HEK293T (cell line): ENCODE measurements around the gene PRKAG2.

Experiments used
- CTCF ChIA-PET: fragments of 350-600 bp; formaldehyde crosslinking; extraction: SDS; loops from one replicate; lab custom pipeline; 2021; ENCODE audit warnings: antibody characterized with exemption, inconsistent platforms; lab: Yijun Ruan, JAX
- POLR2A ChIA-PET: fragments of 350-600 bp; formaldehyde crosslinking; extraction: SDS; loops from one replicate; lab custom pipeline; 2020; ENCODE audit warnings: antibody characterized with exemption, inconsistent platforms; lab: Yijun Ruan, JAX
- DNase-seq: peaks from one replicate; pipeline ENCODE4 v3.0.0; 2012; ENCODE audit warnings: mixed read lengths; ENCODE audit errors: extremely low spot score
- ARNT ChIP-seq: fragments of 450-650 bp; IDR thresholded peaks from 2 replicates; pipeline ENCODE4 v1.6.1; 2017; ENCODE audit warnings: mild to moderate bottlenecking
- BHLHE40 ChIP-seq: fragments of 450-650 bp; IDR thresholded peaks from 2 replicates; pipeline ENCODE4 v1.6.1; 2016; ENCODE audit warnings: mild to moderate bottlenecking, moderate library complexity, borderline replicate concordance
- CTBP1 ChIP-seq: fragments of 450-650 bp; IDR thresholded peaks from 2 replicates; pipeline ENCODE4 v1.6.1; 2016; ENCODE audit warnings: borderline replicate concordance
- ELF4 ChIP-seq: fragments of 450-650 bp; IDR thresholded peaks from 2 replicates; pipeline ENCODE4 v1.6.1; 2017; ENCODE audit warnings: antibody characterized with exemption
- FOXA1 ChIP-seq: fragments of 450-650 bp; IDR thresholded peaks from 2 replicates; pipeline ENCODE4 v1.6.1; 2016; ENCODE audit warnings: mild to moderate bottlenecking
- FOXK2 ChIP-seq: fragments of 450-650 bp; IDR thresholded peaks from 2 replicates; pipeline ENCODE4 v1.6.1; 2016; ENCODE audit warnings: mild to moderate bottlenecking
- FOXM1 ChIP-seq: fragments of 450-650 bp; IDR thresholded peaks from 2 replicates; pipeline ENCODE4 v1.6.1; 2017; ENCODE audit warnings: mild to moderate bottlenecking, borderline replicate concordance
- HDGF ChIP-seq: fragments of 450-650 bp; IDR thresholded peaks from 2 replicates; pipeline ENCODE4 v1.6.1; 2017; ENCODE audit warnings: antibody characterized with exemption, borderline replicate concordance
- L3MBTL2 ChIP-seq: fragments of 450-650 bp; conservative IDR thresholded peaks from 2 replicates; pipeline ENCODE4 v1.6.1; 2016; ENCODE audit warnings: mild to moderate bottlenecking
- LEF1 ChIP-seq: fragments of 450-650 bp; IDR thresholded peaks from 2 replicates; pipeline ENCODE4 v1.6.1; 2017; ENCODE audit warnings: mild to moderate bottlenecking, borderline replicate concordance
- NFRKB ChIP-seq: fragments of 450-650 bp; IDR thresholded peaks from 2 replicates; pipeline ENCODE4 v1.6.1; 2016; ENCODE audit warnings: mild to moderate bottlenecking, moderate library complexity
- SP1 ChIP-seq: fragments of 450-650 bp; IDR thresholded peaks from 2 replicates; pipeline ENCODE4 v1.6.1; 2017
- SUZ12 ChIP-seq: fragments of 450-650 bp; IDR thresholded peaks from 2 replicates; pipeline ENCODE4 v1.6.1; 2016; ENCODE audit warnings: mild to moderate bottlenecking
- TARDBP ChIP-seq: fragments of 450-650 bp; IDR thresholded peaks from 2 replicates; pipeline ENCODE4 v1.6.1; 2016
- ZNF384 ChIP-seq: fragments of 450-650 bp; IDR thresholded peaks from 2 replicates; pipeline ENCODE4 v1.6.1; 2016
- TF ChIP-seq, protein P1 (sequence below): fragments of 450-650 bp; IDR thresholded peaks from 2 replicates; pipeline ENCODE4 v1.6.1; 2016

PRKAG2 gene

DNA sequence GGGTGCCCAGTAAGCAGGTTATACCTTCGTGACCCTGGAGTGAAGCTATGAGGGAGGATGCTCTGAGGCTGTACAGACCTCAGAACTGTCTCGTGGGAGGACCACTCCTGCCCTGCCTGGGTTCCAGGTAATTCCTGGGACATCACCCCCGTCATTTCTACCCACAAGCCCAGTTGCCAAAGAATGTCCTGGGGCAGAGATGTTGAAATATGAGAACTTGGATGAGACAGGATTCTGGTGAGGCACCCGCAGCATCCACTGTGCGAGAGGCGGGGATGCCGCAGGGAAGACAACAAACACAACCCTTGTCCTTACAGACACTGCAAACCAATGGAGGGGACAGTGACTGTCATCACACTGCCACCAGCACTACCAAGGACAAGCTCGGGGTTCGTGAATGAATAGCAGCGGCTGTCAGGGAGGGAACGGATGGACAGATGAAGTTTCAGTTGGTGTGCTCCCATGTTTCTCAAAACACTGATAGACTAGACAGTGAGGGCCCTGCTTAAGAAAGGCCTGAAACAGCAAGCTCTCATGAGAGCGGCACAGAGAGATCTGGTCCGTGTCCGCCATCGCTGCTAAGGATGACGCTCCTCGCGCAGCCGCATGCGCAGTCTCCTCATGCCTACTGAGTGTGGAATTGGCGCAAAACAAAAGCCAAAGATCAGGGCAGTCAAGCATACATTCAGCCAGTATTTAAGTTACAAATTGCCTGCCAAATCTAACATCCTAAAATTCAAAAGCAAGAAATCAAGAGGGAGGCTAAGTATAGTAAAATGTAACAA is 275.2 kb downstream of the PRKAG2 start:
- DNase-seq, result no peak
- ChIA-PET CTCF (no interaction called here), POLR2A (interaction anchor here (1.4 kb wide), 1 partner anchor 31 kb away, joined by 5 read pairs; no protein-coding TSS in a partner anchor)
- TF ChIP-seq ELF4 (no peak), ARNT (no peak), SP1 (no peak), FOXM1 (no peak), NFRKB (no peak), CTBP1 (no peak), L3MBTL2 (no peak), BHLHE40 (no peak), TARDBP (no peak), FOXA1 (no peak), LEF1 (no peak), ZNF384 (no peak), FOXK2 (no peak), SUZ12 (no peak), HDGF (no peak)
- TF ChIP-seq, protein P1, sequence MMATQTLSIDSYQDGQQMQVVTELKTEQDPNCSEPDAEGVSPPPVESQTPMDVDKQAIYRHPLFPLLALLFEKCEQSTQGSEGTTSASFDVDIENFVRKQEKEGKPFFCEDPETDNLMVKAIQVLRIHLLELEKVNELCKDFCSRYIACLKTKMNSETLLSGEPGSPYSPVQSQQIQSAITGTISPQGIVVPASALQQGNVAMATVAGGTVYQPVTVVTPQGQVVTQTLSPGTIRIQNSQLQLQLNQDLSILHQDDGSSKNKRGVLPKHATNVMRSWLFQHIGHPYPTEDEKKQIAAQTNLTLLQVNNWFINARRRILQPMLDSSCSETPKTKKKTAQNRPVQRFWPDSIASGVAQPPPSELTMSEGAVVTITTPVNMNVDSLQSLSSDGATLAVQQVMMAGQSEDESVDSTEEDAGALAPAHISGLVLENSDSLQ, result no peak

DNA sequence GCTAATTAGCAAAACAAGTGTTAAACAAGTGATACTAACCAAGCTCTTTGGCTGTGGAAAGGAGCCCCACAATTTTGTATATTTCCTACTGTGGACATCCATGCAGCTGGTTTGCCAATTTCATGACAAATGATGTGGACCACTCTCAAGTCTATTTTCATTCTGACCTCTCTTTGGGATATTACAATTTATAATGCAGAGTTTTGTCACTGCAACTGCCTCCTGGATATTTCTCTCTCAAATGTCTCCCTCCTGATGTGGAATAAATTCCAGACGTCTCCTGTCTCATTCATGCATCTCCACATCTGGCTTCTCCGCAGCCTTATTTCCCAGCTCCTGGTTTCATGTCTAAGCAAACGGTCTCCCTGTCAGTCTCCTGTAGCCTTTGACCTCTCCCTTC is 276.6 kb downstream of the PRKAG2 start:
- no peak for TF ChIP-seq ZNF384
- TF ChIP-seq, protein P1, result no peak
- TF ChIP-seq BHLHE40, result no peak
- TF ChIP-seq L3MBTL2, result no peak
- no peak for TF ChIP-seq SUZ12
- TF ChIP-seq FOXA1, result no peak
- TF ChIP-seq FOXM1, result no peak
- no peak for TF ChIP-seq CTBP1
- no peak for TF ChIP-seq LEF1
- no peak for TF ChIP-seq TARDBP
- TF ChIP-seq HDGF, result no peak
- no peak for DNase-seq
- POLR2A ChIA-PET, result interaction anchor here (1.4 kb wide), 1 partner anchor 32 kb away, joined by 5 read pairs; no protein-coding TSS in a partner anchor
- CTCF ChIA-PET, result interaction anchor here (0.6 kb wide), 1 partner anchor 151 kb away, joined by 3 read pairs; no protein-coding TSS in a partner anchor

DNA sequence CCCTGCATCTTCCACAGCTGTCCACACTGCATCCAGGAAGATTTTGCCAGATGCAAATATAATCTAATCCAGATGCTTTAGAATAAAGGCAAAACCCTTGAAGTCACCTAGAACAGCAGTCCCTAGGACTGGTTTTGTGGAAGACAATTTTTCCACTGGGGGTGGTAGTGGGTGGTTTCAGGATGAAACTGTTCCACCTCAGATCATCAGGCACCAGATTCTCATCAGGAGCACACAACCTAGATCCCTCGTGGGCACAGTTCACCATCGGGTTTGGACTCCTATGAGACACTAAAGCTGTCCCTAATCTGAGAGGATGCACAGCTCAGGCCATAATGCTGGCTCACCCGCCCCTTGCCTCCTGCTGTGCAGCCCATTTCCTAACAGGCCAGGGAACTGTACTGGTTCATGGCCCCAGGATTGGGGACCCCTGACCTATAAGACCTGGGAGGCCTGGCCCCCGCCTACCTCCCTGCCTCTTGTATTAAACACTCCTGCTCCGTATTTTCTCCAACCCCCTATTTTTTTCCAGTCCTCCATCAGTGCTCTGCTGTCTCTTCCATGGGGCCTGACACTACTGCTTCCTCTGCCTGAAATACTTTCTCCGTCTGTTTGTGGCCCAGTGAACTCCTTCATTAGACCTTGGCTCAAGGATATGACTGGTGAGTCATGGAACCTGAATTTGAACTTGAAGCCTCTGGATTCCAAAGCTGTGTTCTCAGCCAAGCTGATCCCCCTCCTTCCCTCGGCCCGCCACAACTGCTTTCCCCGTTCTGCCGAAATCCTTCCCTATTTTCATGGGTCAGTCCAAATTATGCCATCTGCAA is 277.3 kb downstream of the PRKAG2 start:
- POLR2A ChIA-PET, result interaction anchor here (1.4 kb wide), 1 partner anchor 33 kb away, joined by 5 read pairs; no protein-coding TSS in a partner anchor
- no peak for DNase-seq
- TF ChIP-seq ZNF384, result no peak
- TF ChIP-seq, protein P1, result no peak
- no peak for TF ChIP-seq BHLHE40
- no peak for TF ChIP-seq HDGF
- no peak for TF ChIP-seq FOXM1
- CTCF ChIA-PET, result interaction anchor here (0.6 kb wide), 1 partner anchor 152 kb away, joined by 3 read pairs; no protein-coding TSS in a partner anchor

DNA sequence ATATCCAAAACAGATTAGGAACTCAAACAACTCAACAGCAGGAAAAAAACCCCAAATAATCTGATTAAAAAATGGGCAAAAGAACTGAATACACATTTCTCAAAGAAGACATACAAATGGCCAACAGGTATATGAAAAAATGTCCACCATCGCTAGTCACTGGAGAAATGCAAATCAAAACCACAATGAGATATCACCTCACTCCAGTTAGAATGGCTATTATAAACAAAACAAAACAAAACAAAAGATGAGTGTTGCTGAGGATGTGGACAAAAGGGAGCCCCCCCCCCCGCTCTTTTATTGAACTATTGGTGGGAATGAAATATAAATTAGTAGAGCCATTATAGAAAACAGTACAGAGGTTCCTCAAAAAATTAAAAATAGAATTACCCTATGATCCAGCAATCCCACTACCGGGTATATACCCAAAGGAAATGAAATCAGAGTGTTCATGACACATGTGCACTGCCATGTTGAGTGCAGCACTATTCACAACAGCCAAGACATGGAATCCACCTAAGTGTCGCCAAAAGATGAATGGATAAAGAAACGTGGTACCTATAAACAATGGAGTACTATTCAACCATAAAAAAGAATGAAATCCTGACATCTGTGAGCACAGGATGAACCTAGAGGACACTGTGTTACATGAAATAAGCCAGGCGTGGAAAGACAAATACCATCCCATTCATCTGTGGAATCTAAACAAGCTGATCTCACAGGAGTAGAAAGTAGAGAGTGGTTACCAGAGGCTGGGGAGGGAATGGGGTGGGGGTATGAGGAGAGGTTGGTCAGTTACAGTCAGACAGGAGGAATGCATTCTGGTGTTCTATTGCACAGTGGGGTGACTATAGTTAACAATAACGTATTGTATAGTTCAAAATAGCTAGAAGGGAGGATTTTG is 279.1 kb downstream of the PRKAG2 start:
- POLR2A ChIA-PET, result no interaction called here
- CTCF ChIA-PET, result no interaction called here
- no peak for DNase-seq

More for the DNA sequence above, 279.1 kb downstream of the PRKAG2 start:
- TF ChIP-seq SUZ12, result no peak
- TF ChIP-seq, protein P1, result no peak
- TF ChIP-seq SP1, result no peak
- no peak for TF ChIP-seq TARDBP
- TF ChIP-seq FOXM1, result no peak
- no peak for TF ChIP-seq ELF4
- TF ChIP-seq ARNT, result no peak
